ENCODE data around the gene SAMD10.
"Not testable (repeated sequence)": the region's sequence is repeated elsewhere in the genome, so short reads cannot be mapped to it uniquely, and the experiment has no call there.

Gene SAMD10

DNA sequence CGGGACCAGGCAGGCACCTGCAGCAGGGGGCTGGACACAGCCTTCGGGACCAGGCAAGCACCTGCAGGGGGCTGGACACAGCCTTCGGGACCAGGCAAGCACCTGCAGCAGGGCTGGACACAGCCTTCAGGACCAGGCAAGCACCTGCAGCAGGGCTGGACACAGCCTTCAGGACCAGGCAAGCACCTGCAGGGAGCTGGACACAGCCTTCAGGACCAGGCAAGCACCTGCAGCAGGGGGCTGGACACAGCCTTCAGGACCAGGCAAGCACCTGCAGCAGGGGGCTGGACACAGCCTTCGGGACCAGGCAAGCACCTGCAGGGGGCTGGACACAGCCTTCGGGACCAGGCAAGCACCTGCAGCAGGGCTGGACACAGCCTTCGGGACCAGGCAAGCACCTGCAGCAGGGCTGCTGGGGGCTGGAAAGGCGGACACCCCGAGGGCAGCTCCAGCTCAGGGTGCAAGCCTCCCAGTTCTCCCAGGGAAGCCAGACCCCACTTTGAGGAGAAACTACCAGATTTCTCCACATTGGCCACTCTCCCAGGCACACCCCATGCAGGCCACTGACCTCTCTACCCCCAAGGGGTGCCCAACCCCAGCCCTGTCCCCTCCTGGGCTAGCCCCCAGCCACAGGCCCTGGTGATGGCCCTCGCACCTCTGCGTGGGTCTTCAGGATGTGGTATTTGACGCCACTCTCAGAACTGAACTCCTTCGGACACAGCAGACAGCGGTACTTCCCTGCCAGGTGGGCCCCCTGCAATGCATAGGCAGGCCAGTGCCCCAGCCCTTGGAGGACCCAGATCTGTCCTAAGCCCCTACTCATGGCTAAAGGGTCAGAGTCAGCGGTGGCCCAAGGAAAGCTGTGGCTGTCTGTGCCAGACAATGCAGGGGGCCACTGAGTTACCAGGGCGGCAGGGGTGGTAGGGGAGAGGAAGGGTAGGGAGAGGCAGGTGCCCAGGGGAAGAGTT, 18.5 kb downstream of the SAMD10 start:
- 92 to 95% methylated on average over 10 of the region's 15 CpGs for WGBS, 2 experiments (ENCODE audit: insufficient coverage in 2 of 2)
- H3K4me3 ChIP-seq (ENCODE audit: extremely low read depth, insufficient read depth, low read length, poor library complexity, severe bottlenecking); H3K4me1 ChIP-seq (ENCODE audit: control insufficient read depth, insufficient read depth, low read length, poor library complexity, severe bottlenecking); H3K27ac ChIP-seq (ENCODE audit: low read depth, low read length, severe bottlenecking); H3K9me3 ChIP-seq (ENCODE audit: control insufficient read depth, low read length): not testable (repeated sequence)
- H3K36me3 ChIP-seq (ENCODE audit: control insufficient read depth, insufficient read depth, low read length) = peaks cover 42% of the 10 kb centered on the region

DNA sequence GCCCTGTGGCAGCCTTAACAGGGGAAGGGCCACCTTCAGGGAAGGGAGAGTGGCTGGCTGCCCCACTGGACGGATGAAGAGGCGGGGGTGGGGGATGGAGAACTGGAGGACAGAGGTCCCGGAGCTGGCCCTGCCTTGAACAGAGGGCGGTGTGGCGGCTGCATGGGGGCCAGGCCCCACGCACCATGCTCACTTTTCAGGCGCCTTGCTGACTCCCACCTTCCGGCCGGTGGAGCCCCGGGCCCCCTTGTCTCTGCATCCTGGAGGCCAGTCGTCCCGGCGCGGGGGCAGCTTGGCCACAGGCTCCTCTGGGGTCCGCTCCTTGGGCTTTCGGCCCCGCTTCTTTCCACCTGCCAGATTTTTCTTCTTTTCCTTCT, 19.8 kb downstream of the SAMD10 start:
- no peak overlapping the region for H3K4me3 ChIP-seq (ENCODE audit: extremely low read depth, insufficient read depth, low read length, poor library complexity, severe bottlenecking)
- H3K4me1 ChIP-seq (ENCODE audit: control insufficient read depth, insufficient read depth, low read length, poor library complexity, severe bottlenecking) = peaks cover 13% of the 10 kb centered on the region
- H3K9me3 ChIP-seq (ENCODE audit: control insufficient read depth, low read length) = no peaks in the 10 kb centered on the region
- WGBS, 2 experiments (ENCODE audit: insufficient coverage in 2 of 2) = 83 to 88% methylated on average over 11 to 14 of the region's 17 CpGs
- no peak overlapping the region for H3K27ac ChIP-seq (ENCODE audit: low read depth, low read length, severe bottlenecking)
- H3K36me3 ChIP-seq (ENCODE audit: control insufficient read depth, insufficient read depth, low read length) = peaks cover 41% of the 10 kb centered on the region

DNA sequence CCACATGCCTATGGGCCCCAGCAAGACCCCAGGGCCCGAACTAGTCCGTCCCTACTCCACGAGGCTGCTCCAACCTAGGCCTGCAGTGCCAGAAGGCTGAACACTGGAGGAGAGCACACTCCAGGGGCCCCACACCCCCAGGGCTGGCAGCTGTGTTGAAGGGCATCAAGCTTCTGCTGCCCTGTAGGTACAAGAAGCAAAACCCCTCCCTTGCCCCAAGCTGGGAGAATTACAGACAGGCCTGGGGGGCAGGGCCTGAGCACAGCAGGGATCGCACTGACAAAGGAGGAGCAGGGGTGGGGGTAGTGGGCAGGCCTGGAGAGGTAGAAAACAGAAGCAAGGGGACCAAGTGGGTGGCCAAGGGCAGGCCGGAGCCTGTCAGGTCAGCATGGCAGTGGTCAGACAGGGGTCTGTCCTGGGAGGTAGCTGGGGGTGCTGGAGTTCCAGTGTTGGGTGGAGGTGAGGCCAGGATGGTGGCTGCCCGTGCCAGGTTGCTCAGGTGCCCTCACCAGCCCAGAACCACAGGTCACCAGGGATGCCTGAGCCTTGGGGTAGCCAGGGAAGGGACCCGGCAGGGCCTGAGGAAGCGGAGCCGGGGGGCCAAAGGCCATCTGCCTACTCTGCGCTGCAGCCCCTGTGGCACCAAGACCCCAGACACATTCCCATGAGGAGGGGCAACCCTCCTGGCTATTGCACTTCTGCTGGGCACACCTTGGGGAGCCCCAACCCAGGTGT, 20.3 kb downstream of the SAMD10 start:
- Histone ChIP-seq H3K9me3 (ENCODE audit: control insufficient read depth, low read length) (no peaks in the 10 kb centered on the region), H3K27ac (ENCODE audit: low read depth, low read length, severe bottlenecking) (no peak overlapping the region), H3K4me1 (ENCODE audit: control insufficient read depth, insufficient read depth, low read length, poor library complexity, severe bottlenecking) (peaks cover 18% of the 10 kb centered on the region), H3K4me3 (ENCODE audit: extremely low read depth, insufficient read depth, low read length, poor library complexity, severe bottlenecking) (no peak overlapping the region), H3K36me3 (ENCODE audit: control insufficient read depth, insufficient read depth, low read length) (peaks cover 41% of the 10 kb centered on the region)
- 67 to 74% methylated on average over 6 to 9 of the region's 10 CpGs for WGBS, 2 experiments (ENCODE audit: insufficient coverage in 2 of 2)

DNA sequence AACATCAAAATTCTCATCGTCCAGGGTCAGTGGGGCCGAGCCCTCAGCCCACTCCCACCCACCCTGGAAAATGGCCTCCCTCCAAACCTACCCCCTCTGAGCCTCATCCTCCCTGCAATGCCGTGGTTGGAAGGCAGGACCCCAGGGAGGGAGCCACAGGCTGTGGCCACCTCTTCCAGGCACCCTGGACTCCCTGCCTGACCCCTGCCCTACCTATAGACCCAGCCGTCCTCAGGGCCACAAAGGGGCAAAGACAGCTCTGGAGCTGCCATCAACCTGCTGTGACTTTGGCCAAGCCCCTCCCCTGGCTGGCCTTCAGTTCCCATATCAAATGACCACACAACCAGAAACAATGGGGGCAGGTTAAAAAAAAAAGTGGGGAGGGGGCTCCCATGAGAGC, 21.0 kb downstream of the SAMD10 start:
- Histone ChIP-seq H3K4me3 (ENCODE audit: extremely low read depth, insufficient read depth, low read length, poor library complexity, severe bottlenecking) (no peak overlapping the region), H3K36me3 (ENCODE audit: control insufficient read depth, insufficient read depth, low read length) (peaks cover 37% of the 10 kb centered on the region), H3K27ac (ENCODE audit: low read depth, low read length, severe bottlenecking) (no peak overlapping the region), H3K4me1 (ENCODE audit: control insufficient read depth, insufficient read depth, low read length, poor library complexity, severe bottlenecking) (peaks cover 21% of the 10 kb centered on the region), H3K9me3 (ENCODE audit: control insufficient read depth, low read length) (no peaks in the 10 kb centered on the region)
- 76 to 84% methylated on average over 3 of the region's 4 CpGs for WGBS, 2 experiments (ENCODE audit: insufficient coverage in 2 of 2)

DNA sequence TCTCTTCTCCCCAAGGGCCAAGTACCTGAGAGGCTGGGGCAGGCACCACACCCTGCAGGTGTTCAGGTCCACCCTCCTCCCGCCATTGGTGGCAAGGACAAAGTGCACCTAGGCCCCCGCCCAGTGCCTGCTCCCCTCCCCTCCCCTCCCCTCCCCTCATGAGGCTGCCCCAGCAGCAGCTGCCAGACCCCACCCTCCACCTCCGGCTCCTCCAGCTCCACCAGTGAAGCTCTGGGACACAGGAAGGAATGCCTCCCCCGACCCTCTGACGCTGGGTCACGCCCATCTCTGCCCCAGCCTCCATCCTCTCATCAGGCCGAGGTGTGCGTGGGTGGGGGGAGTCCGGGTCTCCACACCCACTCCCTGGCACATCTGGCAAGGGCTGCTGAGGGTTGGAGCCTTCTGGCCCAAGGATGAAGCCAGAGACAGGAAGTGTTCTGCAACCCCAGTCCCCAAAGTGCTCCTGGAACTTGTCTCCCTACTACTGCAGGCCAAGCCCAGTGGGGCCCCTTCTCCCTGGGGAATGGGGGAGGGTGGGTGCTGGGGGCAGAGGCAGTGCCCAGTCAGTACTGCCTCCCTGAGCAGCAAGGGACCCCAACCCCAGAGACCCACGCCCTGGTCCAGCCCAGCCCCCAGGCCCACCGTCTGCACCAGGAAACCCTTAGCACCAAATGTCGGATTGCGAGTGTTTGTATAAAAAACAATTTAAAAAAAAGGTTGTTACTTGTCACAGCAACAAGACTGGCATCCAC, 21.6 kb downstream of the SAMD10 start:
- no peak overlapping the region for H3K4me3 ChIP-seq (ENCODE audit: extremely low read depth, insufficient read depth, low read length, poor library complexity, severe bottlenecking)
- peaks cover 21% of the 10 kb centered on the region for H3K4me1 ChIP-seq (ENCODE audit: control insufficient read depth, insufficient read depth, low read length, poor library complexity, severe bottlenecking)
- peaks cover 33% of the 10 kb centered on the region for H3K36me3 ChIP-seq (ENCODE audit: control insufficient read depth, insufficient read depth, low read length)
- H3K27ac ChIP-seq (ENCODE audit: low read depth, low read length, severe bottlenecking) = peak overlapping the region; percentile 79
- 50 to 51% methylated on average over 1 to 11 of the region's 13 CpGs for WGBS, 2 experiments (ENCODE audit: insufficient coverage in 2 of 2)
- H3K9me3 ChIP-seq (ENCODE audit: control insufficient read depth, low read length) = no peaks in the 10 kb centered on the region

DNA sequence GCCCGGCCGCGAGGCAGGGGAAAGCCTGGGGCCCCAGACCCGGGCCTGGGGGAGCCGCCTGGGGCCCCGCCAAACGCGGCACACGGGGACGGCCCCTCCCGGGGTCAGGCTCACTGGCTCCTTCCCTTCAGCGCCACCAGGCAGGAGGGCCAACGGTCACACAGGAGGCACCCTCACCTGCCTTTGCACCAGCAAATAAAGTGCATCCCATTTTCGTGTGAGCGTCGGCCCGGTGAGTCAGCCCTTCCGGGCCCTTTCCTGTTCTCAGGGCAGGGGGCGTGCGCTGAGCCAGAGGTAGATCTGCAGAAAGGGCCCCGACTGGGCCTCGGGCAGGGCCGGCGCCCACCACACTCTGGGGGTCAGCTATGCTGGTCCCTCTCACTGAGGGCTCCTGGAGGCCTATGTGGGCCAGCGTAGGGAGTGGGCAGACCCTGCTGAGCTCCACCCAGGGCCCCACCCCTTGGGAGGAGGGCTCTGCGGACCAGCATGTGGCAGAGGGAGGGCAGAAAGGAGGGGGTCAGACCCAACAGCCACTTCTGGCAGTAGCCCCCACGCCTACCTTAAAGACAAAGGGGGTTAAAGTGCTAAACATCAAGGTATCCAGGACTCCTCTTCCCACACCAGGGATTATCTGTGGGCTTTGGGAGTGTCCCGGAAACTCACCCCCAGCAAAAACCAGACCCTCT, 22.3 kb downstream of the SAMD10 start:
- peak overlapping the region; percentile 92 for H3K4me3 ChIP-seq (ENCODE audit: extremely low read depth, insufficient read depth, low read length, poor library complexity, severe bottlenecking)
- H3K27ac ChIP-seq (ENCODE audit: low read depth, low read length, severe bottlenecking) = peak overlapping the region; percentile 79
- peaks cover 33% of the 10 kb centered on the region for H3K36me3 ChIP-seq (ENCODE audit: control insufficient read depth, insufficient read depth, low read length)
- WGBS, 2 experiments (ENCODE audit: insufficient coverage in 2 of 2) = 4 to 6% methylated on average over 18 to 25 of the region's 28 CpGs
- peaks cover 25% of the 10 kb centered on the region for H3K4me1 ChIP-seq (ENCODE audit: control insufficient read depth, insufficient read depth, low read length, poor library complexity, severe bottlenecking)
- no peaks in the 10 kb centered on the region for H3K9me3 ChIP-seq (ENCODE audit: control insufficient read depth, low read length)

DNA sequence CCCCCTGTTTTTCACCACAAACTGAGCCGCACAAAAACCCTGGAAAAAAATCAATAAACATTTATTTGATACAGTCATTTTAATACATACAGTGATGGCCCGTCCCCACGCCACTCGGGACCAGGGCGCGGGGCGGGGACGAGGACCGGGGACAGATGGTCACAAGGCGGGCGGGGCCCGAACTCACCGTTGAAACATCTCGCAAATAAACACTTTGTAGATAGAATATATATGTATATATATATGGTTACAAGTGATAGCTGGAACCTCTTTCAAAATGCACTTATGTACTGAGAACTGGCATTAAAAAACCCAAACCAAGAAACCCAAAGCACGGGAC, 22.8 kb downstream of the SAMD10 start:
- Histone ChIP-seq H3K4me3 (ENCODE audit: extremely low read depth, insufficient read depth, low read length, poor library complexity, severe bottlenecking) (peak overlapping the region; percentile 92), H3K4me1 (ENCODE audit: control insufficient read depth, insufficient read depth, low read length, poor library complexity, severe bottlenecking) (peaks cover 30% of the 10 kb centered on the region), H3K36me3 (ENCODE audit: control insufficient read depth, insufficient read depth, low read length) (peaks cover 29% of the 10 kb centered on the region), H3K27ac (ENCODE audit: low read depth, low read length, severe bottlenecking) (peak overlapping the region; percentile 79), H3K9me3 (ENCODE audit: control insufficient read depth, low read length) (no peaks in the 10 kb centered on the region)
- WGBS, 2 experiments (ENCODE audit: insufficient coverage in 2 of 2) = 0% methylated on average over 1 of the region's 15 CpGs

DNA sequence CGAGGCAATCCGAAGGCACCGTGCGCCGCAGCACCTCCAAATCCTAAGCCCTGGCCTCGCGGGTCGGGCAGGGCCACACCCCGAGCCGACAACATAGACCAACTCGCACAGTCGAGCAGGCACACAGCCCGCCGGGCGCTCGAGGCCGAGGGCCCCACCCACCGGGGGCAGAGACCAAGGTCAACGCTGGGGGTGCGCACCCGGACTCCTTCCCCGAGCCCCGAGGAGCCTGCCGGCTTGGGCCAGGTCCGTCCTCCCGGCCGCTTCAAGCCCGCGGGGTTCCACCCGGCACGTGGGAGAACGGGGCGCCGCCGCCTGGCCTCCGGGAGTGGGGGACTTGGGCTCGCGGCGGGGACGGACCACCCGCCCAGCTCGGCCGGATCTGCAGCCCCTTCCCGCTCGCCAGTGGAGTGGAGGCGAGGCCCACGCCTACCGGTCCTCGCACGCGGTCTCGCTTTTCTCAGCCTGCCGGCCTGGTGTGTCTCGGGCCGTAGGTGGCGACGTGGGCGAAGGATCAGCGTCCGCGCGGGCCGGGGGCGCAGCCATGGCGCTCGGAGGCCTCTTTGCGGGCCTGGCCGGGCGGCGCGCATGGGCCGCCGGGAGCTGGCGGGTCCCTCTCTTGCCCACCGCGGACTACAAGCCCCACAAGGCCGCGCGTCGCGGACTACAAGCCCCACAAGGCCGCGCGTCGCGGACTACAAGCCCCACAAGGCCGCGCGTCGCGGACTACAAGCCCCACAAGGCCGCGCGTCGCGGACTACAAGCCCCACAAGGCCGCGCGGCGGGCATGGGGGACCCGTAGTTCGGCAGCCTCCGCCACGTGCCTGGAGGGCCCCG, 23.4 kb downstream of the SAMD10 start, which contains the start of gene UCKL1:
Gene UCKL1, minus strand, starts transcription at position 590 of the 837 bp plus-strand sequence. Its CDS starts 44 bp downstream, at position 546.
- peaks cover 35% of the 10 kb centered on the region for H3K4me1 ChIP-seq (ENCODE audit: control insufficient read depth, insufficient read depth, low read length, poor library complexity, severe bottlenecking)
- WGBS, 2 experiments (ENCODE audit: insufficient coverage in 2 of 2) = 0 to 1% methylated on average over 67 to 88 of the region's 105 CpGs
- peak within 1 kb of the TSS; percentile 92 for H3K4me3 ChIP-seq (ENCODE audit: extremely low read depth, insufficient read depth, low read length, poor library complexity, severe bottlenecking)
- H3K27ac ChIP-seq (ENCODE audit: low read depth, low read length, severe bottlenecking) = peak within 1 kb of the TSS; percentile 79
- H3K36me3 ChIP-seq (ENCODE audit: control insufficient read depth, insufficient read depth, low read length) = peaks cover 26% of the 10 kb centered on the region
- no peaks in the 10 kb centered on the region for H3K9me3 ChIP-seq (ENCODE audit: control insufficient read depth, low read length)

DNA sequence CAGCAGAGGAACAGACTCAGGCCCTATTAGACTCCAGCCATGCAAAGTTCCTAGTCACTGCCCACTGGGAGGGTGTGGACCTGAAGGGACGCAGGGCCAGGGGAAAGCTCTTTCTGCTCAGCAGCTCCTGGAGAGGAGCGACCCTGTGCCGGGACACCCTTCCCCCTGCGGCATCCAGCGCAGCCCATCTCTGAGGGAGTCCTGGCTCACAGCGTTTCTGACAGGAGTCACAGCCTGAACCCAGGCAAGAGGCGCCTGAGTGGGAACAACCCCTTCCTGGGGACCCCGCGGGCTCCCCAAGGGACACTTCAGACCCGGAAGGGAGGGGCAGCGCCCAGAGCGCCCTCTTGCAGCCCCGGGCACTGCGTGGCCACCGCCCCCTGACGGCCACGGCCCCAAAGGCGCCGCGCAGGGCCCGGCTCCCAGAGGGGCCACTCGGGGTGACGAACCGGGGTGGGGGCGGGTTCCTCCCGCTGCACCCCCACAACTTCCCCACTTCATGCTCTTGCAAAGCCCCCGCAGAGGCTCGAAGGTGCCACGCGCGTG, 24.1 kb downstream of the SAMD10 start:
- WGBS, 2 experiments (ENCODE audit: insufficient coverage in 2 of 2) = 5 to 7% methylated on average over 31 of the region's 31 CpGs
- Histone ChIP-seq H3K9me3 (ENCODE audit: control insufficient read depth, low read length) (no peaks in the 10 kb centered on the region), H3K4me1 (ENCODE audit: control insufficient read depth, insufficient read depth, low read length, poor library complexity, severe bottlenecking) (peaks cover 38% of the 10 kb centered on the region), H3K36me3 (ENCODE audit: control insufficient read depth, insufficient read depth, low read length) (peaks cover 26% of the 10 kb centered on the region), H3K4me3 (ENCODE audit: extremely low read depth, insufficient read depth, low read length, poor library complexity, severe bottlenecking) (peak overlapping the region; percentile 92), H3K27ac (ENCODE audit: low read depth, low read length, severe bottlenecking) (no peak overlapping the region)
